ENCODE measurements around the gene PRKCQ.

PRKCQ gene

GRCh38 chr10:6513476-6513875 lies 66.6 kb downstream of the PRKCQ start:
- no peak overlapping the region for H4K8ac ChIP-seq (ENCODE audit: low read depth, low read length)
- H3K18ac ChIP-seq (ENCODE audit: low read length): no peak overlapping the region
- no peak overlapping the region for H3K27ac ChIP-seq (ENCODE audit: low read depth, low read length)
- H2BK12ac ChIP-seq (ENCODE audit: low read length): no peak overlapping the region
- DNase-seq: no peak
- H3K4ac ChIP-seq (ENCODE audit: low read depth, low read length): no peak overlapping the region
- peaks cover 7% of the 10 kb centered on the region for H3K9me3 ChIP-seq (ENCODE audit: insufficient read depth, low read depth, low read length)
- no peak overlapping the region for H2AFZ ChIP-seq (ENCODE audit: insufficient read depth, low read length, poor library complexity)
- no peak overlapping the region for H3K14ac ChIP-seq (ENCODE audit: low read length)
- no peak overlapping the region for H3K4me2 ChIP-seq (ENCODE audit: low read length)
- no peak overlapping the region for H3K23ac ChIP-seq (ENCODE audit: low read length)
- no peak overlapping the region for H4K91ac ChIP-seq (ENCODE audit: low read depth, low read length)
- WGBS (ENCODE audit: extremely low coverage, insufficient coverage, insufficient read length): no CpG with 5 or more reads among the region's 3 CpGs
- no peak overlapping the region for H2BK120ac ChIP-seq (ENCODE audit: insufficient read depth, low read length, poor library complexity)
- H3K79me1 ChIP-seq (ENCODE audit: low read length): no peaks in the 10 kb centered on the region
- H3K4me3 ChIP-seq (ENCODE audit: low read depth, low read length): no peak overlapping the region
- no peak overlapping the region for H4K12ac ChIP-seq (ENCODE audit: low read depth, low read length)
- no peaks in the 10 kb centered on the region for H3K4me1 ChIP-seq (ENCODE audit: control insufficient read depth in 1 of 2, insufficient read depth in 2 of 2, low read length in 2 of 2)
- H2BK5ac ChIP-seq (ENCODE audit: low read depth, low read length, poor library complexity): no peak overlapping the region
- no peaks in the 10 kb centered on the region for H3K79me2 ChIP-seq (ENCODE audit: control insufficient read depth, insufficient read depth, low read length, poor library complexity)
- H3K9ac ChIP-seq (ENCODE audit: low read length): no peak overlapping the region
- H3K27me3 ChIP-seq (ENCODE audit: insufficient read depth, low read length): no peaks in the 10 kb centered on the region
- H3K36me3 ChIP-seq (ENCODE audit: control insufficient read depth in 1 of 2, insufficient read depth in 2 of 2, low read length in 2 of 2): peaks cover 0 to 3% of the 10 kb centered on the region in 2 experiments
- no peak overlapping the region for H2AK5ac ChIP-seq (ENCODE audit: low read length)

- Histone ChIP-seq H2BK120ac (ENCODE audit: insufficient read depth, low read length, poor library complexity) (no peak overlapping the region), H4K8ac (ENCODE audit: low read depth, low read length) (no peak overlapping the region), H2BK12ac (ENCODE audit: low read length) (no peak overlapping the region), H3K27ac (ENCODE audit: low read depth, low read length) (no peak overlapping the region), H2AFZ (ENCODE audit: insufficient read depth, low read length, poor library complexity) (no peak overlapping the region), H3K36me3 (ENCODE audit: control insufficient read depth in 1 of 2, insufficient read depth in 2 of 2, low read length in 2 of 2) (peaks cover 0 to 3% of the 10 kb centered on the region in 2 experiments), H2AK5ac (ENCODE audit: low read length) (no peak overlapping the region), H3K14ac (ENCODE audit: low read length) (no peak overlapping the region), H3K4me3 (ENCODE audit: low read depth, low read length) (no peak overlapping the region), H2BK5ac (ENCODE audit: low read depth, low read length, poor library complexity) (no peak overlapping the region), H3K9me3 (ENCODE audit: insufficient read depth, low read depth, low read length) (peaks cover 7% of the 10 kb centered on the region), H3K79me2 (ENCODE audit: control insufficient read depth, insufficient read depth, low read length, poor library complexity) (no peaks in the 10 kb centered on the region), H3K27me3 (ENCODE audit: insufficient read depth, low read length) (no peaks in the 10 kb centered on the region), H4K91ac (ENCODE audit: low read depth, low read length) (no peak overlapping the region), H3K79me1 (ENCODE audit: low read length) (no peaks in the 10 kb centered on the region), H3K23ac (ENCODE audit: low read length) (no peak overlapping the region), H3K4ac (ENCODE audit: low read depth, low read length) (no peak overlapping the region), H4K12ac (ENCODE audit: low read depth, low read length) (no peak overlapping the region), H3K18ac (ENCODE audit: low read length) (no peak overlapping the region), H3K4me2 (ENCODE audit: low read length) (no peak overlapping the region), H3K9ac (ENCODE audit: low read length) (no peak overlapping the region), H3K4me1 (ENCODE audit: control insufficient read depth in 1 of 2, insufficient read depth in 2 of 2, low read length in 2 of 2) (no peaks in the 10 kb centered on the region)
- WGBS (ENCODE audit: extremely low coverage, insufficient coverage, insufficient read length): no CpG with 5 or more reads among the region's 3 CpGs
- no peak for DNase-seq
Measured at GRCh38 chr10:6512182-6512581, 67.9 kb downstream of the PRKCQ start.

GRCh38 chr10:6511347-6511746 lies 68.7 kb downstream of the PRKCQ start:
- no CpG with 5 or more reads among the region's 6 CpGs for WGBS (ENCODE audit: extremely low coverage, insufficient coverage, insufficient read length)
- no peak overlapping the region for H3K4ac ChIP-seq (ENCODE audit: low read depth, low read length)
- H4K12ac ChIP-seq (ENCODE audit: low read depth, low read length): no peak overlapping the region
- no peak overlapping the region for H2AK5ac ChIP-seq (ENCODE audit: low read length)
- no peak overlapping the region for H3K23ac ChIP-seq (ENCODE audit: low read length)
- H2BK5ac ChIP-seq (ENCODE audit: low read depth, low read length, poor library complexity): no peak overlapping the region
- no peak overlapping the region for H2BK120ac ChIP-seq (ENCODE audit: insufficient read depth, low read length, poor library complexity)
- no peak overlapping the region for H2BK12ac ChIP-seq (ENCODE audit: low read length)
- no peaks in the 10 kb centered on the region for H3K27me3 ChIP-seq (ENCODE audit: insufficient read depth, low read length)
- H3K27ac ChIP-seq (ENCODE audit: low read depth, low read length): no peak overlapping the region
- H3K14ac ChIP-seq (ENCODE audit: low read length): no peak overlapping the region
- no peak overlapping the region for H3K18ac ChIP-seq (ENCODE audit: low read length)
- no peaks in the 10 kb centered on the region for H3K79me1 ChIP-seq (ENCODE audit: low read length)
- H3K79me2 ChIP-seq (ENCODE audit: control insufficient read depth, insufficient read depth, low read length, poor library complexity): no peaks in the 10 kb centered on the region
- H4K91ac ChIP-seq (ENCODE audit: low read depth, low read length): no peak overlapping the region
- DNase-seq: no peak
- H3K9ac ChIP-seq (ENCODE audit: low read length): no peak overlapping the region
- no peak overlapping the region for H3K4me3 ChIP-seq (ENCODE audit: low read depth, low read length)
- H3K36me3 ChIP-seq (ENCODE audit: control insufficient read depth in 1 of 2, insufficient read depth in 2 of 2, low read length in 2 of 2): peaks cover 0 to 3% of the 10 kb centered on the region in 2 experiments
- peaks cover 7% of the 10 kb centered on the region for H3K9me3 ChIP-seq (ENCODE audit: insufficient read depth, low read depth, low read length)
- no peak overlapping the region for H3K4me2 ChIP-seq (ENCODE audit: low read length)
- no peaks in the 10 kb centered on the region for H3K4me1 ChIP-seq (ENCODE audit: control insufficient read depth in 1 of 2, insufficient read depth in 2 of 2, low read length in 2 of 2)
- H4K8ac ChIP-seq (ENCODE audit: low read depth, low read length): no peak overlapping the region
- H2AFZ ChIP-seq (ENCODE audit: insufficient read depth, low read length, poor library complexity): no peak overlapping the region

- Histone ChIP-seq H3K36me3 (ENCODE audit: control insufficient read depth in 1 of 2, insufficient read depth in 2 of 2, low read length in 2 of 2) (peaks cover 0 to 3% of the 10 kb centered on the region in 2 experiments), H3K4me1 (ENCODE audit: control insufficient read depth in 1 of 2, insufficient read depth in 2 of 2, low read length in 2 of 2) (no peaks in the 10 kb centered on the region), H2BK12ac (ENCODE audit: low read length) (no peak overlapping the region), H3K9ac (ENCODE audit: low read length) (no peak overlapping the region), H3K9me3 (ENCODE audit: insufficient read depth, low read depth, low read length) (peaks cover 7% of the 10 kb centered on the region), H3K23ac (ENCODE audit: low read length) (no peak overlapping the region), H3K18ac (ENCODE audit: low read length) (no peak overlapping the region), H3K79me2 (ENCODE audit: control insufficient read depth, insufficient read depth, low read length, poor library complexity) (no peaks in the 10 kb centered on the region), H3K4me2 (ENCODE audit: low read length) (no peak overlapping the region), H2AK5ac (ENCODE audit: low read length) (no peak overlapping the region), H4K12ac (ENCODE audit: low read depth, low read length) (no peak overlapping the region), H3K4me3 (ENCODE audit: low read depth, low read length) (no peak overlapping the region), H3K27ac (ENCODE audit: low read depth, low read length) (no peak overlapping the region), H4K91ac (ENCODE audit: low read depth, low read length) (no peak overlapping the region), H2BK5ac (ENCODE audit: low read depth, low read length, poor library complexity) (no peak overlapping the region), H3K14ac (ENCODE audit: low read length) (no peak overlapping the region), H3K4ac (ENCODE audit: low read depth, low read length) (no peak overlapping the region), H2BK120ac (ENCODE audit: insufficient read depth, low read length, poor library complexity) (no peak overlapping the region), H3K27me3 (ENCODE audit: insufficient read depth, low read length) (no peaks in the 10 kb centered on the region), H4K8ac (ENCODE audit: low read depth, low read length) (no peak overlapping the region), H3K79me1 (ENCODE audit: low read length) (no peaks in the 10 kb centered on the region), H2AFZ (ENCODE audit: insufficient read depth, low read length, poor library complexity) (no peak overlapping the region)
- no CpG with 5 or more reads among the region's 5 CpGs for WGBS (ENCODE audit: extremely low coverage, insufficient coverage, insufficient read length)
- no peak for DNase-seq
Measured at GRCh38 chr10:6507311-6507710, 72.8 kb downstream of the PRKCQ start.
